ENCODE results near the gene SGF29. TPM values are rescaled to one million over a fixed set of nuclear protein-coding genes. Genes with fewer than 3 reads are reported as not detected.

Gene SGF29
- 6.1 and 6.2 TPM in 2 replicates for total RNA-seq

DNA sequence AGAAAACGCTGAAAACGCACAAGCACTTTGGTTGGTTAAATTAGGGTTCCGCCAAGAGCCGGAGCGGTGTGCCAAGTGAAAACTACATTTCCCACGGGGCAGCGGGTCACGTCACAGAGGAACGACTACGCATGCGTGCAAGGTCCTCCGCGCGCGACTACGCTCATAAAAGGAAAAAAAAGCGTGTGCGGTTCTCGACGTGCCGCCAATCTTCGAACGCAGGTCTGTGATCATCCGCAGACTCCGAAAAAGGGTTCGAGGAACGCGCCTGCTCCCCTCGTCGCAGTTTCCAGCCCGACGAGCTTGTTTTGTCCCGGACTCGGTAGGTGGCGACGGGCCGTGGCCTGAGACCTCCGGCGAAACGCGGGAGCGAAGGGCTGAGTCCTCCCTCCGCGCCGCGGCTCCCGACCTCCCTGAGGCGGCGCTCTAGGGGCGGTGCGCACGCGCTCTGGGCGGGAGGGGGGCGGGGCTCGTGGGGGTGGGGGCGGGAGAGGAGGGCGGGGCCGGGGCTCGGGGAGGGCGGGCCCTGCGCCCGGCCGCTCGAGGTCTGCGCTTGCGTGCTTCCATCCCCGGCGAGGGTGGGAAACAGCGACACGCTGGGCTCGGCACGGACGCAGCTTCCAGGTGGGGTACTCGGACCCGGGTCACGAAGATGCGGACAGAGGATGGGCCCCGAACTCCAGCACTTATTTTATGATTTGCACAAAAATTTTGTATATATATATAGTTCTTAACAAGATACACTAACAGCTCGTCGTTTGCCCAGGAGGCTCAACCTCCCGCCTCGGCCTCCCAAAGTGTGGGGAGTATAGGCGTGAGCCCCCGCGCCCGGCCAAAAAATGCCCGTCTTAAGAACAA is at the start of gene SGF29:
TSS of gene SGF29 (plus strand) at position 145 of the 858 bp plus-strand sequence. CDS start 27,150 bp downstream, outside the sequence.

DNA sequence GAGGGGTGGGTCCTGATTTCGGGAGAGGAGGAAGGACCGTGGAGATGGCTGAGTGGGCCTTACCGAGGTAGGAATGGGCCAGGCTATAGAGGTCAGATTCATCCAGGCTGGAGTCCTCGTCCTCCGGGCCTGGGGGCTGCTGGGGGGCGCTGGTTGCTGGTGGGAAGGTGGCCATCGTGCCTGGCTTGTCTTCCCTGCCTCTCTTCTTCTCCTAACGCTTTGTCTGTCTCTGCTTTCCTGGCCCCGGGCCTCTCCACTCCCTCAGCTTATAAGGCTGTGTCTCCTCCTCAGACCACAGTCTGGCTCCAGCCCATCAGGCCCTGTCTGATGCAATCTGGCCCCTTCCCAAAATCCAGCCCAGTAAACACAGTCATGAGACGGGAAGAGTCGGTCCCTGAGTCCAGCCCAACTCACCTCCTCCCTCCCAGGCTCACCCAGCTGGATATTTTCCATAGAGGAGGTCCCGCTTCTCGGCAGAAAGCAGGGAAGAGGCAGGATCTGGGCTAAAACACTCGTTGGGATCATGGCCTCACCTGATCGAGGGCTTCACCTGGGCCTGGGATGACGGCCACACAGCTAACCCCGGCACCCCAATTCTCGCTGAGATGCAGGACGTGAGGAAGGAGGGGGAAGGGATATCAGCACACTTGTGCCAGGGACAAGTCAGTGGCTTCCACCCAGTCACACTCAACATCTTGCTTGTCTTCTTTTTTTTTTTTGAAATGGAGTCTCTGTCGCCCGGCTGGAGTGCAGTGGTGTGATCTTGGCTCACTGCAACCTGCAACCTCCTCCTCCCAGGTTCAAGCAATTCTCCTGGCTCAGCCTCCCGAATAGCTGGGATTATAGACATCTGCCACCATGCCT is 14.8 kb upstream of the SGF29 start, which contains the start of gene NUPR1:
TSS of gene NUPR1 (minus strand) at position 242 of the 864 bp plus-strand sequence. CDS start at position 175, 67 bp downstream.

DNA sequence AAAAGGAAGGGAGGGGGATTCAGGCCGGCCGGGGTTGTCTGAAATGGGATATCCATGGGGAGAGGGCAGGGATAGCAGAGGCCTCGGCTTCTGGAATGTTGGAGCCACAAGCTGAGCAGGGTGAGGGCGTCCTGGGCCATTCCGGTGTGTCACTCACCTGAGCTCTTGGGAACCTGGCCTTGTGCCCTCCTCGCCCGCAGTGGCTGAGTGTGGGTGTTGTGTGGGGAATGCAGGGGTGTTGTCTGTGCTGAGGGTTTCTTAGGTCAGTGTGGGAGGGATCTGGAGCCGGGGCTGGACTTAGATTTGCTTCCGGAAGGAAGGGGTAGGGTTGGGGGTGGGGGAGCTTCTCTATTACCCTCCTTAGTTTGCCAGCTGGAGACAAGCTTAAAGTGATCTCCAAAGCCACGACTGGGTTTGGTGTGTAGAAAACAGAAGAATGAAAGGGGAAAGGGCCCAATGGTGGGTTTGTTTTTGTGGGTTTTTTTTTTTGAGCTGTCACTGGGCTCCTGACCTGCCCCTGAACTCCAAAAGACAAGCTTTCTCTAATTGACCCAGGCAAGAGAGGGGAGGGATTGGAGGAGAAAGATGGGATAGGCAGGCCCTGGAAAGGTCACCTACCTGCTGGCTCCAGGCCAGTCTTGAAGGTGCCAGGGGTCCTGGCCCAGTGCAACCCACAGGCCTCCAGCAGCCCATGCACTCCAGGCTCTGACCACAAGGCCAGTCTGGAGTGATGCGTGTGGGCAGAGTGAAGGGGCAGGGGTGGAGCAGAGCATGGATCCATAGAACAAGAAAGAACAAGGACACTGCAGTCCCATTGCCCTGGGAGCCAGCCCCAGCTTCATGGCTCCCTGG is 43.3 kb downstream of the SGF29 start, which contains the start of gene SULT1A2:
TSS of gene SULT1A2 (minus strand) at position 211 of the 852 bp plus-strand sequence. CDS start 1,120 bp downstream, outside the sequence.

DNA sequence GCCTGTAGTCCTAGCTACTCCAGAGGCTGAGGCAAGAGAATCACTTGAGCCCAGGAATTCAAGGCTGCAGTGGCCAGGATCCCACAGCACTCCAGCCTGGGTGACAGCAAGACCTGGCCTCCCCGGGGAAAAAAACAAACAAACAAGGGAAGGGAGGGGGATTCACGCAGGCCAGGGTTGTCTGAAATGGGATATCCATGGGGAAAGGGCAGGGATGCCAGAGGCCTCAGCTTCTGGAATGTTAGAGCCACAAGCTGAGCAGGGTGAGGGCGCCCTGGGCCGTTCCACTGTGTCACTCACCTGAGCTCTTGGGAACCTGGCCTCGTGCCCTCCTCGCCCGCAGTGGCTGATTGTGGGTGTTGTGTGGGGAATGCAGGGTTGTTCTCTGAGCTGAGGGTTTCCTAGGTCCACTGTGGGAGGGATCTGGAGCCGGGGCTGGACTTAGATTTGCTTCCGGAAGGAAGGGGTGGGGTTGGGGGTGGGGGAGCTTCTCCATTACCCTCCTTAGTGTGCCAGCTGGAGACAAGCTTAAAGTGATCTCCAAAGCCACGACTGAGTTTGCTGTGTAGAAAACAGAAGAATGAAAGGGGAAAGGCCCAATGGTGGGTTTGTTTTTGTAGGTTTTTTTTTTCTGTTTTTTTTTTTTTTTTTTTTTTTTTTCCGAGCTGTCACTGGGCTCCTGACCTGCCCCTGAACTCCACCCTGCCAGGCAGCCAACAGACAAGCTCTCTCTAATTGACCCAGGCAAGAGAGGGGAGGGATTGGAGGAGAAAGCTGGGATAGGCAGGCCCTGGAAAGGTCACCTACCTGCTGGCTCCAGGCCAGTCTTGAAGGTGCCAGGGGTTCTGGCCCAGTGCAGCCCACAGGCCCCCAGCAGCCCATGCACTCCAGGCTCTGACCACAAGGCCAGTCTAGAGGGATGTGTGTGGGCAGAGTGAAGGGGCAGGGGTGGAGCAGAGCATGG is 56.2 kb downstream of the SGF29 start, which contains the start of gene SULT1A1:
TSS of gene SULT1A1 (minus strand) at position 414 of the 964 bp plus-strand sequence. CDS start 1,189 bp downstream, outside the sequence.

DNA sequence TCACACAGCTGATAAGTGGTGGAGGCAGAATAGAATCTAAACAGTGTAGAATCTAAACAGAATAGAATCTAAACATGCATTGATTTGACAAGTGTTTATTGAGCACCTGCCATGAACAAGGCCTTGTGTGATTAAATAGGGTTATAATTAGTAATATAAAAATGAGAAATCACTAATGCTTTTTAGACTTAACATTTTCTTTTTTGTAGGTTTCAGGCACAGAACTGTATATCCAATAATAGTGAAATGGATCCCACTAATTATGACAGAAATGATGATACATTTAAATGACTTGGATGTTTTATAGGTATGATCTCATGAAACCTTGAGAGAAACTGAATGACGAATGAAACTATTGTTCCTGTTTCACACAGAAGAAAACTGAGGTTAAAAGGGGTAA is 84.0 kb downstream of the SGF29 start, which contains the start of gene NPIPB8:
TSS of gene NPIPB8 (plus strand) at position 301 of the 400 bp plus-strand sequence. CDS start 296 bp downstream, outside the sequence.

Other genes with a start within 250 kb of the SGF29 start
- 1.2 and 1.3 TPM in 2 replicates for gene NPIPB6, start 190.4 kb upstream of the SGF29 start, total RNA-seq
- 72.8 and 213 TPM in 2 replicates for gene EIF3CL, start 150.1 kb upstream of the SGF29 start, total RNA-seq
- gene NPIPB7, start 81.6 kb upstream of the SGF29 start, total RNA-seq, result not detected in 2 replicates
- gene CLN3, start 61.8 kb upstream of the SGF29 start, total RNA-seq, result 14.8 and 15.4 TPM in 2 replicates
- gene APOBR, start 59.3 kb upstream of the SGF29 start, total RNA-seq, result not detected in 2 replicates
- not detected in 2 replicates for gene IL27, start 47.1 kb upstream of the SGF29 start, total RNA-seq
- 22.1 and 37.0 TPM in 2 replicates for gene NUPR1, start 14.9 kb upstream of the SGF29 start, total RNA-seq
- gene SULT1A2, start 43.1 kb downstream of the SGF29 start, total RNA-seq, result not detected in 2 replicates
- 2.5 and 7.5 TPM in 2 replicates for gene SULT1A1, start 56.1 kb downstream of the SGF29 start, total RNA-seq
- 0.87 TPM in 1 of 2 replicates, not detected in the other for gene NPIPB8, start 84.1 kb downstream of the SGF29 start, total RNA-seq
- gene EIF3C, start 157.5 kb downstream of the SGF29 start, total RNA-seq, result 218 and 530 TPM in 2 replicates
- gene NPIPB9, start 197.9 kb downstream of the SGF29 start, total RNA-seq, result 0.26 and 1.2 TPM in 2 replicates

Data from aortic smooth muscle cell (primary cell).